Measurements from ENCODE around the gene CHRNA3. TPM values are rescaled to one million over a fixed set of nuclear protein-coding genes. Genes with fewer than 3 reads are reported as not detected.

CHRNA3 gene
- total RNA-seq, 1 experiment from 2014 or later, result not detected

GRCh38 chr15:78662028-78662427 is 41.2 kb upstream of the CHRNA3 start:
- ChIA-PET POLR2A (no interaction called here), RAD21 (ENCODE audit: low non-redundant PET in 1 of 2, low total read pairs in 2 of 2, uncharacterized antibody in 2 of 2, unreplicated experiment in 2 of 2) (no interaction called here), CTCF (no interaction called here)
- H2AFZ ChIP-seq (ENCODE audit: low read depth, low read length, poor library complexity, severe bottlenecking), result no peak overlapping the region
- H3K27me3 ChIP-seq (ENCODE audit: insufficient read depth, low read length), result no peaks in the 10 kb centered on the region
- no peaks in the 10 kb centered on the region for H3K36me3 ChIP-seq (ENCODE audit: control insufficient read depth in 1 of 2, insufficient read depth in 2 of 2, low read length in 2 of 2)
- intact Hi-C loops (cut with micrococcal nuclease), result no loop called here
- no peak for ATAC-seq
- no peaks in the 10 kb centered on the region for H3K79me2 ChIP-seq (ENCODE audit: insufficient read depth, low read length)
- no peaks in the 10 kb centered on the region for H3K9me3 ChIP-seq (ENCODE audit: control insufficient read depth in 1 of 2, insufficient read depth in 1 of 2, low read depth in 1 of 2, low read length in 2 of 2)
- BruUV-seq (replicated peaks), result no TSS peak
- no peaks in the 10 kb centered on the region for H4K20me1 ChIP-seq (ENCODE audit: insufficient read depth)
- H3K9ac ChIP-seq (ENCODE audit: low read length), result no peak overlapping the region
- no peak for DNase-seq (ENCODE audit: low read depth, low spot score)
- no peaks in the 10 kb centered on the region for H3K4me1 ChIP-seq (ENCODE audit: control insufficient read depth in 1 of 2, insufficient read depth in 2 of 2, low read length in 2 of 2)
- H3K9me2 ChIP-seq (ENCODE audit: insufficient read depth), result no peaks in the 10 kb centered on the region
- H3K27ac ChIP-seq (ENCODE audit: low read depth, low read length), result no peak overlapping the region
- H3K4me2 ChIP-seq (ENCODE audit: low read length), result no peak overlapping the region
- H3K4me3 ChIP-seq (replicated peaks in 1 of 2; ENCODE audit: low read depth in 1 of 2, low read length in 2 of 2), result no peak overlapping the region
- TF ChIP-seq CTCF (IDR thresholded peaks at IDR 0.05 in 2 of 3, conservative IDR thresholded peaks at IDR 0.05 in 1 of 3; ENCODE audit: borderline replicate concordance in 1 of 3, insufficient read depth in 1 of 3, low read depth in 2 of 3, low read length in 2 of 3), result no peak
- no peak for TF ChIP-seq SP1 (IDR thresholded peaks at IDR 0.05; ENCODE audit: low read depth)
- TF ChIP-seq FOSL1 (IDR thresholded peaks at IDR 0.05; ENCODE audit: low read depth), result no peak
- TF ChIP-seq POLR2A (IDR thresholded peaks at IDR 0.05; ENCODE audit: borderline replicate concordance, extremely low read depth, insufficient read depth, insufficient read length), result no peak
- TF ChIP-seq EZH2phosphoT487 (IDR thresholded peaks at IDR 0.05; ENCODE audit: borderline replicate concordance), result no peak
- TF ChIP-seq CEBPB (IDR thresholded peaks at IDR 0.05; ENCODE audit: low read depth), result no peak
- TF ChIP-seq ELF1 (IDR thresholded peaks at IDR 0.05; ENCODE audit: borderline replicate concordance, low read depth), result no peak
- TF ChIP-seq ZBTB33 (IDR thresholded peaks at IDR 0.05; ENCODE audit: extremely low read depth, insufficient replicate concordance, low read length), result no peak
- TF ChIP-seq EZH2 (IDR thresholded peaks at IDR 0.05), result no peak
- no peak for TF ChIP-seq POLR2AphosphoS5 (IDR thresholded peaks at IDR 0.05; ENCODE audit: low read depth, low read length)

Measured in HCT116 (cell line).